Thoracic aorta (tissue), 2 donors: ENCODE measurements around the gene SAXO2. TPM values are rescaled to one million over a fixed set of nuclear protein-coding genes. Genes with fewer than 3 reads are reported as not detected.
"Not testable (repeated sequence)": the region's sequence is repeated elsewhere in the genome, so short reads cannot be mapped to it uniquely, and the experiment has no call there.

Source experiments
- ATAC-seq: fragments of 150-250 bp; one replicate; pipeline ENCODE4 v1.8.0; 2017; ENCODE audit warnings: low read depth; ENCODE audit not compliant: insufficient number of reproducible peaks, low FRiP score
- DNase-seq: peaks from one replicate; pipeline ENCODE4 v3.0.0-alpha.2; 2020; ENCODE audit warnings: low spot score
- H3K27ac ChIP-seq, 2 donors: fragments of 200-600 bp; sonication (generic); 1 replicate in 1 of 2; 2 replicates in 1 of 2; pipeline ENCODE4 v1.5.1; 2016; ENCODE audit warnings: mild to moderate bottlenecking in 2 of 2, moderate library complexity in 2 of 2
- H3K27me3 ChIP-seq: fragments of 200-600 bp; sonication (generic); replicated peaks from 2 replicates; pipeline ENCODE4 v1.6.0; 2016; ENCODE audit warnings: mild to moderate bottlenecking; ENCODE audit not compliant: insufficient read depth
- H3K36me3 ChIP-seq: fragments of 200-600 bp; sonication (generic); one replicate; pipeline ENCODE4 v1.5.1; 2016
- H3K4me1 ChIP-seq, 2 donors: fragments of 200-600 bp; sonication (generic); 1 replicate in 1 of 2; 2 replicates in 1 of 2; pipeline versions ENCODE4 v1.5.1 to v1.6.0; 2016; ENCODE audit warnings: low read depth in 2 of 2, mild to moderate bottlenecking in 1 of 2; ENCODE audit not compliant: control insufficient read depth in 1 of 2
- H3K4me3 ChIP-seq: fragments of 200-600 bp; sonication (generic); 2 replicates; pipeline ENCODE4 v1.5.1; 2016; ENCODE audit warnings: mild to moderate bottlenecking
- H3K9me3 ChIP-seq: fragments of 200-600 bp; sonication (generic); 2 replicates; pipeline ENCODE4 v1.5.1; 2016
- total RNA-seq, 2 donors: library from RNA; depleted of rRNA; stranded (reverse); fragments of >200 nt; gene quantifications; one replicate each; pipeline versions ENCODE4 v1.1.0 to v1.2.3, GENCODE V29; 2016
- TF ChIP-seq, protein P1 (sequence below): fragments of 200-600 bp; sonication (generic); IDR thresholded peaks from one replicate; pipeline ENCODE4 v1.5.1; 2019; ENCODE audit warnings: antibody characterized with exemption

SAXO2 gene
- total RNA-seq, 2 donors from 2014 or later, result not detected

DNA sequence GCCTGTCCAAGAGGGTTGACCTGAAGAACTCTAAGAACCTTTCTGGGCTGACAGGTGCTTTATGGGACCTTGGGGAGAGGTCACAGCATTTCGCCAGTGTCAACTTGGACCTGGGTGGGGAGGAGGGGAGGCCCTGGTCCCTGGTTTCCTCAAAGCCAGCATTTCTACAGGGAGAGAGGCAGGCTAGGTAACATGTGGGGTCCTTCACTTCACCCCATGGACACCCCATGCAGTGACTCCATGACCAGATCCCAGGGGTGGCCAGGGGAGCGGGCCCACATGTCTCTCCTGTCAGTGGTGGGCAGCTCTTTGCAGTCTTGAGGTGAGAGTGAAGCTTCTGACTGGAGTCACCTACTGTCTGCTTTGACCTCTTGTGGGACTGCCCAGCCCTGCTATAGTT is 50.8 kb downstream of the SAXO2 start:
- Histone ChIP-seq H3K9me3 (peaks cover 3% of the 10 kb centered on the region), H3K27ac (no peak overlapping the region), H3K4me1 (no peaks in the 10 kb centered on the region), H3K36me3 (no peaks in the 10 kb centered on the region), H3K27me3 (no peaks in the 10 kb centered on the region), H3K4me3 (no peak overlapping the region)
- ATAC-seq (no peak), DNase-seq (no peak)
- TF ChIP-seq, protein P1, sequence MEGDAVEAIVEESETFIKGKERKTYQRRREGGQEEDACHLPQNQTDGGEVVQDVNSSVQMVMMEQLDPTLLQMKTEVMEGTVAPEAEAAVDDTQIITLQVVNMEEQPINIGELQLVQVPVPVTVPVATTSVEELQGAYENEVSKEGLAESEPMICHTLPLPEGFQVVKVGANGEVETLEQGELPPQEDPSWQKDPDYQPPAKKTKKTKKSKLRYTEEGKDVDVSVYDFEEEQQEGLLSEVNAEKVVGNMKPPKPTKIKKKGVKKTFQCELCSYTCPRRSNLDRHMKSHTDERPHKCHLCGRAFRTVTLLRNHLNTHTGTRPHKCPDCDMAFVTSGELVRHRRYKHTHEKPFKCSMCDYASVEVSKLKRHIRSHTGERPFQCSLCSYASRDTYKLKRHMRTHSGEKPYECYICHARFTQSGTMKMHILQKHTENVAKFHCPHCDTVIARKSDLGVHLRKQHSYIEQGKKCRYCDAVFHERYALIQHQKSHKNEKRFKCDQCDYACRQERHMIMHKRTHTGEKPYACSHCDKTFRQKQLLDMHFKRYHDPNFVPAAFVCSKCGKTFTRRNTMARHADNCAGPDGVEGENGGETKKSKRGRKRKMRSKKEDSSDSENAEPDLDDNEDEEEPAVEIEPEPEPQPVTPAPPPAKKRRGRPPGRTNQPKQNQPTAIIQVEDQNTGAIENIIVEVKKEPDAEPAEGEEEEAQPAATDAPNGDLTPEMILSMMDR, result no peak

DNA sequence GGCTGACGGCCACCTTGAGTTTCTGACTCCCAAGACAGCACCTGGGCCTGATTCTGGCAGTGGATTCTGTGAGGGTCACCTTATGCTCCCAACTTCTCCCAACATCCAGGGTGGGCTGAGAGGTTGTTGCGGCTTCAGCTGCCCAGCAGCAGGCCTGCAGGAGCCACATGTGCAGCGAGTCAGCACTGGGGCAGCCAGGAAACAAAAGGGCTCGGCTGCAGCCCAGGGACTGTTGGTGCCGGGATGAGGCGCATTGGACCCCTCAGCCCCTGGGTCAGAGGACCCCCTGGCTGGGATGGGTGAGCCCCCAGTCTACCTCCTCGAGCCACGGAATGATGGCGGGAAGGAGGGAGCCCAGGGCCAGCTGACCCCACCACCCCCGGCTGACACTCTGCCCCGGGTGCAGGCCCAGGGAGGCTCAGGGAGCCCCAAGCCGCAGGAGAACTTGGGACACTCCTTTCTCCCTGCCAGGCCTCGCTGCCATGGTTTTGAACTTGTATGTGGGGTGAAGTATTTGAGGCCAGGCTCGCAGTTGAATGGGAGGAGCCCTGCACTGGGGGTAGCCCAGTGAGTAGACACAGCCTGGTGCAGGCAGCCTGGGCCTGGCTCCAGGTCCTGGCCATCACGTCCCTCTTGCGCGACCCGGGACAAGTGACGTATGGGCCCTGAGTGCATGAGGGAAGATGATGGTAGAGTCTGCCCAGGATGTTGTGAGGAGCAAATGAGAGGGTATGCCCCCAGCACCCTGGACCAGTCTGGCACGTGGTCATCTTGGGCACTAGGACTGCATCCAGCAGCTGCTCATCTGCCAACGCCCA is 51.5 kb downstream of the SAXO2 start:
- not testable (repeated sequence) for H3K4me3 ChIP-seq, H3K27me3 ChIP-seq, H3K36me3 ChIP-seq, ATAC-seq, H3K27ac ChIP-seq, H3K4me1 ChIP-seq, H3K9me3 ChIP-seq, DNase-seq

DNA sequence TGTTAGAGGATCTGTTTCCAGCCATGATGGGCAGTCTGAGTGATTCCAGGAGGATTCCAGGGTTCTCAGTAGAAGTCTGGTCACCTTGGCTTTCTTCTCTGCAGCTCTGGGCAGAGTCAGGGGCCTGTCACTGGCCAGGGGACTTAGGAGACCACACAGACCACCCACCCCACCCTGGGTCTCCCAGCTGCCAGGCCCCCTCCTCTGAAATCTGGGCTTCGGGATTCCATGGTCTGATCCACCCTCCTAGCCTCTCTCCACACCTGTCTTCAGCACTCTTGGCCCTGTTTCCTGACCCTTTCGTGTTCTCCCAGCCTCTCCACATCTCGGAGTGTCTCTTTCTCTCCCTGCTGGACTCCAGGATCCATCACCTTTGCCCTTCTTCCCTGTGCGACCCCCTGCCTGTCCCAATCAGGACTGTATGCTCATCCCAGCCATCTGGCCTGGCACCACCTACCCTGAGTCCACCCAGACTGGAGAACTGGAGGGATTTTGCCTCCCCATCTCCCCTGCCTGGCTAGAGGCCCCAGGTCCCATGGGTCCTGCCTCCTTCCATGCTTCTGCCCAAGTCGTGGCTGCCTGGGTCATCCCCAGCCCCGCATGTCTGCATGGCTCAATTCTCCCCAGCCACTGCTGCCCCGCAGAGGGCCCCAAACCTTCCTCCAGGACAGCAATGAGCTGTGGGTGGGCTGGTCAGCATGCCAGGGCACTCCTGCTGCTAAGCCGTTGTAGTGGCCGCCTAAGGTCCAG is 52.3 kb downstream of the SAXO2 start:
- peaks cover 3% of the 10 kb centered on the region for H3K9me3 ChIP-seq
- H3K36me3 ChIP-seq, result no peaks in the 10 kb centered on the region
- H3K27ac ChIP-seq, result no peak overlapping the region
- H3K4me3 ChIP-seq, result no peak overlapping the region
- TF ChIP-seq, protein P1, result no peak
- H3K4me1 ChIP-seq, result no peaks in the 10 kb centered on the region
- no peaks in the 10 kb centered on the region for H3K27me3 ChIP-seq
- no peak for ATAC-seq
- no peak for DNase-seq

DNA sequence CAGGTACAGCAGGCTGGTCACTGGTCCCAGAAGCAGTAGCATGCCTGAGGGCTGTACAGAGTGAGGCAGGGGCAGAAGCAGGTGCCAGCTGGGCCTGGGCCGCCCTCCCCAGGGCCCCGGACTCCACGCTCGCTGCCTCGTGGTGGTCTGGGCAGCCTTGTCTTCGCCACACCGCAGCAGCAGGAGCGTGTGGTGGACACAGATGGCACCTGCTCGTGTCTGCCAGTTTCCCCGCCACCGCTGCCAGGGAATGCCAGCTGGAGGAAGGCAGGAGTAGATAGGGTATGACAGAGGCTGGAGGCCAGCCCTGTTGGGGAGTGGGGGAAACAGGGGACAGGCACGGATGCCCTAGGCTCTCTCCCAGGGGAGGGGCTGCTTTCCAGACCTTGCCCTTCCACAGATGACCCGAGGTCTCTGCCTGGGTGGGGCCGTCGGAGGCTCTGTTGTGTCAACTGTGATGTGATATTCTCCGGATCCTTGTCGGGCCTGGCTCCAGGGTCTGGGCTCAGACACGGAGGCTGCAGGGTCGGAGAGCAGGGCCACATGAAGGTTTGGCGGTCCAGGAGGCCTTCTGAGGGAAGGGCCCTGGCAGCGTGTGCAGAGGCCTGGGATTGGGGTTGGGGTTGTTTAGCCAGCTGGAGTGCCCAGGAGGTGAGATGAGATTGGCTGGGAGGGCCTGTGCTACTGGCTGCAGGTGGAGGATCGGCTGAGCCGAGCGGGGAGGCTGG is 53.1 kb downstream of the SAXO2 start:
- DNase-seq, result no peak
- Histone ChIP-seq H3K27me3 (no peaks in the 10 kb centered on the region), H3K27ac (no peak overlapping the region)

DNA sequence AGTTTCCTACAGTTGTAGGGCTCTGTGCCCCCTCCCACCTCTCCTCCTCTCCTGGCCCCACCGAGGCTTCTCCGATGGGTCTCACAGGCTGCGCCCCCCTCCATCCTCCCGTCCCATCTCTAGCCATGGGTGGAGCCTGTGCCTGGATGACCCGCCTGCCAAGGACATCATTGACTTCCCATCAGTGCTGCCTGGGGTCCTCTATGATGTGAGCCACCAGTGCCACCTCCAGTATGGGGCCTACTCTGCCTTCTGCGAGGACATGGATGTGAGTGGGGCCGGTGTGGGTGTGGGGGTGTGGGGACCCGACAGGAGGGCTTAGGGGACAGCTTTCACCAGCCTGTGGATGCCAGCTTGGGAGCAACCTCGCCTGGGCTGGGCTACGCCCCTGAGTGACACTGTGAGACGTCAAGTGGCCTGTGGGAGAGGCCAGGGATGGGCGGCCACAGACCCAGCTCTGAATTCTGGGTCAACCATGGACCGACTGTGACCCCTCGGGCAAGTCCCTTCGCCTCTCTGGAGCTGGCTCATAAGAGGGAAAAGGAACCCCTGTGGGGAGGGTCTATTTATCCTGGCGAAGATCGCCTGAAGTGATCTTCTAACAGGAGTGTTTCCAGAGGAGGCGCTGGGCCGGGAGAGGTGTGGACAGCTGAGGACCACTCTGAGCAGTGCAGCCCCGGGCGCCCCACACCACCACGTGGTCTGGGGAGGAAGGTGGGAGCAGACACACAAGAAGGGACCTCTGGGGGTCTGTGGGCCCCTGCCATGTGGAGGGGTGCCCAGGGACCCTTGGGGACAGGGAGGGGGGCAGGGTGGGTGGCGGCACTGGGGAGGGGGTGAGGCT is 53.9 kb downstream of the SAXO2 start:
- H3K27ac ChIP-seq, H3K36me3 ChIP-seq, H3K4me1 ChIP-seq, H3K9me3 ChIP-seq, DNase-seq, H3K27me3 ChIP-seq, ATAC-seq, H3K4me3 ChIP-seq: not testable (repeated sequence)

More for the DNA sequence above, 53.1 kb downstream of the SAXO2 start:
- Histone ChIP-seq H3K36me3 (no peaks in the 10 kb centered on the region), H3K4me1 (no peaks in the 10 kb centered on the region), H3K4me3 (no peak overlapping the region), H3K9me3 (peaks cover under 1% of the 10 kb centered on the region)
- ATAC-seq, result no peak
- TF ChIP-seq, protein P1, result no peak
